Left renal cortex interstitium (tissue), 4 donors: Measurements from ENCODE around the gene P4HTM. TPM values are rescaled to one million over a fixed set of nuclear protein-coding genes. Genes with fewer than 3 reads are reported as not detected.
A peak's percentile ranks its signal among the peaks of the same experiment; 100 is the strongest.

Experiments used
- DNase-seq, 4 donors: peaks; one replicate each; pipeline ENCODE4 v3.0.0-alpha.2; 2013; ENCODE audit warnings: low read depth in 4 of 4, low spot score in 2 of 4, missing footprints in 1 of 4
- polyA plus RNA-seq, 4 donors: library from polyadenylated mRNA; unstranded; fragments of 120-200 nt; gene quantifications; one replicate each; pipeline ENCODE4 v1.2.1, GENCODE V29; 2013; ENCODE audit not compliant: insufficient read length in 4 of 4

Gene P4HTM
- polyA plus RNA-seq, 4 donors = 44.9 to 55.0 (median 50.2) TPM

- no peak for DNase-seq
Measured at GRCh38 chr3:49022688-49023171, 32.7 kb downstream of the P4HTM start.

GRCh38 chr3:49023775-49024174, 33.7 kb downstream of the P4HTM start:
- no peak for DNase-seq

DNA sequence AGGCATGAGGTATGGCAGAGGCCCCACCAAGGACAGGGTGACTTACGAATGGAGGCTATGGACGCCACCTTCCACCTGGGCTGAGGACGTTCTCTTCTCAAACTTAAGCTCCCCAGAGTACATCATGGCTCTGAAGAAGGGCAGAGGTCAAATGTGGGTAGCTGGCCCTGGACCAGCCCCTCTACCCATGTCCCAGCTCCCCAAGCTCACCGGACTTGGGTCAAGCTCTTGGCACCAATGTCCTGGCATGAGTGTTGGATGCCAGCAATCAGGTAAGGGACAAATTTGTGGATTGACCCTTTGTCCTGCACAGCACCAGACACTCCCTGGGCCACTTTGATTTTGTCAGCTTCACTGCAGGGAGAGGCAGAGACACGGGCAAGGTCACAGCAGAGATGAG, 34.4 kb downstream of the P4HTM start:
- no peak for DNase-seq

GRCh38 chr3:49025005-49025792, 35.2 kb downstream of the P4HTM start:
- DNase-seq = no peak

GRCh38 chr3:49025793-49026520, 35.9 kb downstream of the P4HTM start:
- no peak for DNase-seq

DNA sequence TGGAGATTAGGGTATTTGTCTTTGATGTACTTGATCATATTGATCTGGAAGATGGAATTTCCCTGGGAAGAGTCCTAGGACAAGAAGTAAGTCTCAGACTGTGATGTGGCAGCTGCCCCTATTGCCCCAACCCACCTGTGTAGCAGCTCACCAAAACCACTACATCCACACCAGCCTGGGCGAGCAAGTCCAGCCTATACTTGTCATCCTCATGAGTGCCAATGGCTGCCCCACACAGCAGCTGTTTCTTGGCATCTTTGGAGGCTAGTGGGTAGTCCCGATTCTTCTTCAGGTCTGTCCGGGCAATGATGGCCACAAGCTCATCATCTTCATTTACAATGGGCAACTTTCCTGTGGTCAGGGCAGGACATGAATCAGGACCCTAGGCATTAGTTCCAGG, 36.5 kb downstream of the P4HTM start:
- no peak for DNase-seq

- DNase-seq = no peak
Measured at GRCh38 chr3:49027634-49028033, 37.6 kb downstream of the P4HTM start.

- no peak for DNase-seq
Measured at GRCh38 chr3:49028298-49028672, 38.2 kb downstream of the P4HTM start.

DNA sequence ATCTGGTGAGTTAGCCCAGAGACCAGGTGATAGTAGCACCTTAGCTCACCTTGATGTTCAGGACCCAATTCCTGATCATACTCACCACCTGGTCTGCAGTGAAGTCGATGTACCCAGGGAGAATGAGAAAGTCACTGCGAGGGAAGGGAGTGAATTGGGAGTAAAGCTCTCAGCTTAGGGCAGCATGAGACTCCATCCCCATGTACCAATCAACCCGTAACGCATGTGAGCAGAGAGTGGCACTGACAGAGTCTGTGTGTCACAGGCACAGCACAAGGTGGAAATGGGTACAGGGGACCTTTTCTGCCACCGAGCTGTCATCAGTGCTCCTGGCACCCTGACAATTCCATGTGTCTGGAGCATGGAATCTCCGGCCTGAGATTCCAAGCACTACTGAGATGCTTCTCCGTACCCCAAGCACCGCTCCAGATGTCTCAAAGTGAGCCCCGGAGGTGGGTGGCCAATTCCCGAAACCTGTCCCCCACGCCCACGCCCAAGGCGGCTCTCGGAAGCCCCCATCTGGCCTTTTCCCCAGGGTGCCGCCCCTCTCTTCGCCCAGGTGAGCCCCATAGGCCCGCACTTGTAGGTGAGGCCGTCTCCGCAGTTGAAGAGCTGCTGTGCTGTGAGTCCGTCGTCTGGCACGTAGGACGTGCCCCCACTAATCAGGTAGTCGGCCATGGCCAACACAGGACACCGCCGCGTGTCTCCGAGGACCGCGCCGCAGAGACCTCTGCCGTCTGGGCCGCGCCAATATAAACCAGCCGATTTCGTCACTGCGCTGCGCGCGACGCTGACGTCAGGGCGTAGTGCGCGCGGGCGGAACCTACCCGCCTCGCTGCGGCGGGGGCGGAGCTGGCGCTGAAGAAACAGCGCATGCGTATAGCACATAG, 38.9 kb downstream of the P4HTM start, which contains the start of gene IMPDH2:
Gene IMPDH2, minus strand, starts transcription at position 726 of the 890 bp plus-strand sequence. Its CDS starts 48 bp downstream, at position 678.
- DNase-seq = peak in 3 of 4 donors; percentile 86 to 93 (median 90)

- DNase-seq = no peak
Measured at GRCh38 chr3:49029563-49029884, 39.5 kb downstream of the P4HTM start.

GRCh38 chr3:49030321-49030720, 40.3 kb downstream of the P4HTM start:
- DNase-seq = no peak

GRCh38 chr3:49032646-49033304, 42.7 kb downstream of the P4HTM start:
- DNase-seq = no peak

- no peak for DNase-seq
Measured at GRCh38 chr3:49034650-49035049, 44.6 kb downstream of the P4HTM start.

- no peak for DNase-seq
Measured at GRCh38 chr3:49035281-49035680, 45.2 kb downstream of the P4HTM start.

DNA sequence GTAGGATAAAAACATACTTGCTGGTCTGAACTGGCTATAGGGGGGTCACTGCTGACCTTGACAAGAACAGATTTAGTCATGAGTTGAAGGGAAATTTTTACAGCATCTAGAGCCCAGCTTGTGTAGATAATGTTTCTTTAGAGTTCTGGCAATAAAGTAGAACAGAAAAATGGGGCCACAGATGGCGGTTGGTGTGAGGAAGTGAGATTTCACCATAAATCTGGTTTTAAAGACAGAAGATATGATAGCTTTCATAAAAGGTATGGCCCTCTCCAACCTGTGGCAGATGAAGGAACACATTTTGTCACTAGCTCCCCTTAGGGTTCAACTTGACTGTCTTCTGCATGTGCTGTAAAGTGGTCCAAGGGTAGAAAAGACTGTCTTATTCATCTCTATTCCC, 63.5 kb downstream of the P4HTM start:
- DNase-seq = no peak

DNA sequence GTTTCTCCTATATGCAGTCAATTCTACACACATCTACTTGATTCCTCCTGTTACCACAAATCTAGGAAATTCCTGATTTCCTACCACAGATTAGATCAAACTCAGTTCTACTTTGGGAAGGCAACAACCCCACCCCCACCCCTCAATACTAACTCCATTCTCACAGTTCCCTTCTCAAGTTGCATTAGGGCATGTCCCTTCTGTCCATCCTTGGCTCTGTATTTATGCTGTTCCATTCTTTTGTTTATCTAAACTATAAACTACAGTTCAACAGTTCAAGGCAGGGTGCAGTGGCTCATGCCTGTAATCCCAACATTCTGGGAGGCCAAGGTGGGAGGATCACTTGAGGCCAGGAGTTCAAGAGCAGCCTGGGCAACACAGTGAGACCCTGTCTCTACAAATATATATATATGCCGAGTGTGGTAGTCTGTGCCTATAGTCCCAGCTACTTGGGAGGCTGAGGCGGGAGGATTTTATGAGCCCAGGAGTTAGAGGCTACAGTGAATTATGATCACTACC, 64.4 kb downstream of the P4HTM start:
- no peak for DNase-seq
